HG03159 (cell line): ENCODE measurements around the gene TMEM239.
"Not testable (repeated sequence)": the region's sequence is repeated elsewhere in the genome, so short reads cannot be mapped to it uniquely, and the experiment has no call there.

Experiments
- ATAC-seq: cut with Tn5 transposase; IDR thresholded peaks from one replicate; pipeline ENCODE4 v1.9.1; 2021; ENCODE audit warnings: mild to moderate bottlenecking, moderate library complexity; ENCODE audit not compliant: unreplicated experiment

The TMEM239 gene

GRCh38 chr20:2799688-2800520, 16.3 kb upstream of the TMEM239 start:
- ATAC-seq: peak; percentile 15

DNA sequence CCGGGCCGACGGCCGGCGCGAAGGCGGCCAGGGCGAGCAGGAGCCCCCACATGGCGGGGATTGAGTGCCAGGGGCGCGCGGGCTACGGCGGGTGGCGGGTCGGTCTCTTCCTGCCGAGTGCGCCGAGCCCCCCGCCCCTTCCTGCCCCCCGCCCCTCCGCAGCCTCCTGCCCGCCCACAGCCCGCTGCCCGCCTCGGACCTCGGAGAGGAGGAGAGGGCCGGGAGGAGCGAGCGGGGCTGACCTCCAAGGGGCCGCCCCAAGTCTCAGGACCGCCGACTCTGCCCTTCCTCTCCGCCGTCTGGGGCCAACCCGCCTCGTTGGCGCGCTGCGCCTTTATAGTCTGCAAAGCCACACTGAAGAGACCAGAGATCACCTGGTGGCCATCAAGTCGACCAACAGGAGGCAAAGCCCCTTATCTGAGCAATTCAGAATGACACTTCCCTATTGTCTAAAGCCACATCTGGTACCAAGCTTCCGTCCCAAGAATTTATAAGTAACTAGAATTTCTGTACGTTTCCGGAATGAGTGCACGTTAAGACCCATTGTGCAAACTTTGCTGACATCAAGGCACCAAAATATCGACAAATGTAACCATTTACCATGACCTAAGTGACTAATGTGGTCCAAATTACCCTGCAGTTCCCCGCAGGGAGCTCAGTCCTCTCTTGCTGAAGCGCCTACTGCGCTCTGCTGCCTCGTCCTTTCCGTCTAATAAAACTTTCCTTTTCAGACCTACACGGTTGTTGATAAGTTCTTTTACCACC, 15.5 kb upstream of the TMEM239 start, which contains the start of gene CPXM1:
Gene CPXM1 (minus strand): TSS at position 107 of the 765 bp plus-strand sequence. CDS start 55 bp downstream, at position 52.
- peak; percentile 78 for ATAC-seq

GRCh38 chr20:2801286-2801728, 14.9 kb upstream of the TMEM239 start:
- ATAC-seq: peak; percentile 20

- ATAC-seq: no peak
Measured at GRCh38 chr20:2804041-2804828, 11.9 kb upstream of the TMEM239 start.

GRCh38 chr20:2804852-2805688, 11.1 kb upstream of the TMEM239 start:
- no peak for ATAC-seq

GRCh38 chr20:2805689-2806350, 10.3 kb upstream of the TMEM239 start:
- ATAC-seq: no peak

DNA sequence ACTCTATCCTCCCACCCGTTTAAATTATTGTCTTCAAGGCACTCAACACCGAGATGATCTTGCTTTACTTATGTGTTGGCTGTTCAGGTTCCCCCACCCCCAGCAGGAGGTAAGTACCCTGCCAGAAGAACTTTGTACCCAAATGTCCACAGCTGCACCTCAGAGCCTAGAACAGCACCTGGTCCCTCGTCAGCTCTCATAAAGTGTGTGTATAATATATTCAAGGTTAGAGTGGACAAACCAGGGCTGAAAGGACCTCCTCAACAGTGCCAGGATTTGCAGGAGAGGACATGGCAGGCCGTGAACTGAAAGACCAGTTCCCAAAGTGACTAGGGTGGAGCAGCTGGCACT, 9.8 kb upstream of the TMEM239 start:
- no peak for ATAC-seq

- no peak for ATAC-seq
Measured at GRCh38 chr20:2807019-2807418, 9.1 kb upstream of the TMEM239 start.

DNA sequence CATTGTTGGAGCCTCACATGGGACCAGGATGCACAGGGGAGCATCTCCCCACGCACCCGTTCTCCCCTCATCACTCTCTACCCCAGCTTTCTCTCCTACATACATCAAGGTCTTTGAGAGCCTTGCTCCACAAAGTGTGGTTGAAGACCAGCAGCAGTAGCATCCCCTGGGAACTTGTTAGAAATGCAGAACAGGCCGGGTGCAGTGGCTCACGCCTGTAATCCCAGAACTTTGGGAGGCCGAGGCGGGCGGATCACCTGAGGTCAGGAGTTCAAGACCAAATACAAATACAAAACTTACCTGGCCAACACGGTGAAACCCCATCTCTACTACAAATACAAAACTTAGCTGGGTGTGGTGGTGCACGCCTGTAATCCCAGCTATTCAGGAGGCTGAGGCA, 8.2 kb upstream of the TMEM239 start:
- ATAC-seq: not testable (repeated sequence)

DNA sequence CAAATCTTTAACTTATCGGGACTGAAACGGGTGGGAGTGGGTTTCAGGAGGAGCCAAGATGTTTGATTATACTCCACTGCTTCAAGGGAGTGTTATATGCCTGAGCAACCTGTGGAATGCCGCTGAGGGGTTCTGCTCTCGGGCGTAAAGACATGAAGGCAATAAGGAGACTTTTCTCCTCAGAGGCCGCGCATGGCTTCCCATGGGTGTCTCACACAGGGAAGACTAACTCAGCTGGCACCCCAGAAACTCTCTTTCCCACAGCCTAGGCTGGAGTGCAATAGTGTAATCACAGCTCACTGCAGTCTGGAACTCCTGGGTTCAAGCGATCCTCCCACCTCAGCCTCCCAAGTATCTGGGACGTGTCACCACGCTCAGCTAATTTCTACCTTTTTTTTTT, 6.5 kb upstream of the TMEM239 start:
- ATAC-seq: no peak

DNA sequence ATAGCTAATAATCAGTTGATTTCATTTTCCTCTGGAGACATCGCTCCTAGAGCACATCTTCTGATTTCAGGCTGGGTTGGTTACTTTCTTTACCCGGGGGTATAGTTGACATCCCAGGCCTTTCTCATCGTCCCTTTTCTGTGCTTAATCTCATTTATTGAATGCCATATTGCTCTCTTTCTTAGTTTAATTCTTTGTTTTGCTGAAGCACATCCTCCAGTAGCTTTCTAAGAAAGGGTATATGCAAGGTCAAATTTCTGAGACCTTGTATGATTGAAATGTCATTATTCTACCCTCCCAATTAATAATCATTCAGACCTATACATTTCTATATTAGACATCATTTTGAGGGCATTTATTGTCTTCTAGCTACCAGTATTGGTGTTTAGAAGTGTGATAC, 4.0 kb upstream of the TMEM239 start:
- ATAC-seq: no peak

DNA sequence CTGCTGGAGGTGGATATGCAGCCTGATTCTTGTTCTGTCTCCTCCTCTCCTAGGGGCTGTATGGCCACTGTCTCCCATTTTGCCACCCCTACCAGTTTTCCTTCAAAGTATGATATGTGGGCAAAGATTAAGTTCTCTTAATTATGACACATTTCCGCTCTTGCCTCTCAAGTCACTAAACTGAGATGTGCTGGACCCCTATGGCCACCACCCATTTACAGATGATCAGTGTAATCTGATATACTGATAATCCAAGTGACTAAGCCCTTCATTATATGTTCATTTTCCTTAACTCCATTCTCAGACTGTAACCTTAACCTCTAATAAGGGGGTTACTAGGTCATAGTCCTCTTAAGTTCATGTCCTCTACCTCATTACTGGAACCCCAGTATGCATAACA, 2.1 kb upstream of the TMEM239 start:
- ATAC-seq: no peak

GRCh38 chr20:2814587-2815051, 1.5 kb upstream of the TMEM239 start, which contains the start of gene C20orf141:
Gene C20orf141 (plus strand): TSS chr20:2814987. CDS start chr20:2815185, 198 bp downstream.
- no peak for ATAC-seq

DNA sequence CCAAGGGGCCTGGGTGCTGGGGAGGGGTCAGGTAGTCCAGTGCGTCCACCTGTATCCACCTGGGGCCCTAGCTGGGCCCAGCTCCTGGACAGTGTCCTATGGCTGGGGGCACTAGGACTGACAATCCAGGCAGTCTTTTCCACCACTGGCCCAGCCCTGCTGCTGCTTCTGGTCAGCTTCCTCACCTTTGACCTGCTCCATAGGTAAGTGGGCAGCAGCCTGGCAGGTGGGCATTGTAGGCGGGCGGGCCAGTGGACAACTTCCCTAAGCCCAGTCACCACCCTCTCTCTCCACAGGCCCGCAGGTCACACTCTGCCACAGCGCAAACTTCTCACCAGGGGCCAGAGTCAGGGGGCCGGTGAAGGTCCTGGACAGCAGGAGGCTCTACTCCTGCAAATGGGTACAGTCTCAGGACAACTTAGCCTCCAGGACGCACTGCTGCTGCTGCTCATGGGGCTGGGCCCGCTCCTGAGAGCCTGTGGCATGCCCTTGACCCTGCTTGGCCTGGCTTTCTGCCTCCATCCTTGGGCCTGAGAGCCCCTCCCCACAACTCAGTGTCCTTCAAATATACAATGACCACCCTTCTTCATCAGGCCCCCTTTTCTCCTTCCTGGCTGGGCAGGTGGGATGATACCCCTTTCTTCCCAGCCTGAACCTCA, 793 bp upstream of the TMEM239 start:
- ATAC-seq: no peak

DNA sequence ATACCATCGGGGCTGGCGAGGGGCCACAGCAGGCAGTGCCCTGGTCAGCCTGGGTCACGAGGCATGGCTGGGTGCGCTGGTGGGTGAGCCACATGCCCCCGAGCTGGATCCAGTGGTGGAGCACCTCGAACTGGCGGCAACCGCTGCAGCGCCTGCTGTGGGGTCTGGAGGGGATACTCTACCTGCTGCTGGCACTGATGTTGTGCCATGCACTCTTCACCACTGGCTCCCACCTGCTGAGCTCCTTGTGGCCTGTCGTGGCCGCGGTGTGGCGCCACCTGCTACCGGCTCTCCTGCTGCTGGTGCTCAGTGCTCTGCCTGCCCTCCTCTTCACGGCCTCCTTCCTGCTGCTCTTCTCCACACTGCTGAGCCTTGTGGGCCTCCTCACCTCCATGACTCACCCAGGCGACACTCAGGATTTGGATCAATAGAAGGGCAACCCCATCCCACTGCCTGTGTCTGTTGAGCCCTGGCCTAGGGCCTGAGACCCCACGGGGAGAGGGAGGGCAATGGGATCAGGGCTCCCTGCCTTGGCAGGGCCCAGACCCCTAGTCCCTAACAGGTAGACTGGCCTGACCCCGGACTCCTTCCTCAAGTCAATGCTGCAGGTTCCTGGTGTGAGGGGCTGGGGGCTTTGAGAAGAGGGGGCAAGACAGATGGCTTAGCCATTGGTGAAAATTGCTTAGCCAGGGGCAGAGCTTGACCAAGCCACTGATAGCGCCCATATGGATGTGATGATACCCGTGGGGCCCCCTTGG, 598 bp downstream of the TMEM239 start:
- no peak for ATAC-seq

- no peak for ATAC-seq
Measured at GRCh38 chr20:2817341-2817726, 1.2 kb downstream of the TMEM239 start.

- ATAC-seq: no peak
Measured at GRCh38 chr20:2817891-2818595, 1.9 kb downstream of the TMEM239 start.
